GM18907 (cell line): ENCODE results near the gene KIF5B.
A peak's percentile ranks its signal among the peaks of the same experiment; 100 is the strongest.
"Not testable (repeated sequence)": the region's sequence is repeated elsewhere in the genome, so short reads cannot be mapped to it uniquely, and the experiment has no call there.

ENCODE experiments used
- ATAC-seq: cut with Tn5 transposase; IDR thresholded peaks from one replicate; pipeline ENCODE4 v1.9.1; 2021; ENCODE audit warnings: mild to moderate bottlenecking, moderate library complexity; ENCODE audit not compliant: unreplicated experiment

KIF5B gene

GRCh38 chr10:32060347-32060746, 4.1 kb upstream of the KIF5B start:
- no peak for ATAC-seq

GRCh38 chr10:32059472-32059871, 3.2 kb upstream of the KIF5B start:
- no peak for ATAC-seq

GRCh38 chr10:32057036-32057372, 779 bp upstream of the KIF5B start:
- ATAC-seq: no peak

GRCh38 chr10:32055478-32056135, 618 bp downstream of the KIF5B start:
- ATAC-seq: peak; percentile 51

- no peak for ATAC-seq
These were observed 2.1 kb downstream of the KIF5B start for GRCh38 chr10:32054094-32054493.

- ATAC-seq: not testable (repeated sequence)
These were observed 2.8 kb downstream of the KIF5B start for GRCh38 chr10:32053392-32053791.

- ATAC-seq: no peak
These were observed 4.3 kb downstream of the KIF5B start for GRCh38 chr10:32051926-32052325.

- ATAC-seq: no peak
These were observed 6.0 kb downstream of the KIF5B start for GRCh38 chr10:32050177-32050576.

- no peak for ATAC-seq
These were observed 7.1 kb downstream of the KIF5B start for GRCh38 chr10:32049113-32049512.

- no peak for ATAC-seq
These were observed 7.9 kb downstream of the KIF5B start for GRCh38 chr10:32048282-32048681.

GRCh38 chr10:32047881-32048280, 8.3 kb downstream of the KIF5B start:
- ATAC-seq: no peak

- no peak for ATAC-seq
These were observed 10.1 kb downstream of the KIF5B start for GRCh38 chr10:32046151-32046550.

- ATAC-seq: not testable (repeated sequence)
These were observed 13.5 kb downstream of the KIF5B start for GRCh38 chr10:32042730-32043129.

GRCh38 chr10:32041290-32042028, 14.8 kb downstream of the KIF5B start:
- no peak for ATAC-seq

- no peak for ATAC-seq
These were observed 16.5 kb downstream of the KIF5B start for GRCh38 chr10:32039734-32040133.

GRCh38 chr10:32038777-32039176, 17.4 kb downstream of the KIF5B start:
- ATAC-seq: no peak

GRCh38 chr10:32036922-32037321, 19.3 kb downstream of the KIF5B start:
- no peak for ATAC-seq

- no peak for ATAC-seq
These were observed 21.2 kb downstream of the KIF5B start for GRCh38 chr10:32035038-32035437.

GRCh38 chr10:32033171-32033570, 23.1 kb downstream of the KIF5B start:
- no peak for ATAC-seq

- ATAC-seq: no peak
These were observed 24.3 kb downstream of the KIF5B start for GRCh38 chr10:32031920-32032319.

- ATAC-seq: no peak
These were observed 24.8 kb downstream of the KIF5B start for GRCh38 chr10:32031424-32031823.

GRCh38 chr10:32028710-32029109, 27.5 kb downstream of the KIF5B start:
- ATAC-seq: no peak

- no peak for ATAC-seq
These were observed 33.0 kb downstream of the KIF5B start for GRCh38 chr10:32023264-32023663.
